GM18498 (cell line): Measurements from ENCODE around the gene USP20.

Source experiments
- ATAC-seq: cut with Tn5 transposase; IDR thresholded peaks from one replicate; pipeline ENCODE4 v1.9.1; 2021; ENCODE audit warnings: mild to moderate bottlenecking, moderate library complexity; ENCODE audit not compliant: unreplicated experiment

The USP20 gene

GRCh38 chr9:129874261-129875101 is 39.2 kb downstream of the USP20 start:
- ATAC-seq = no peak

GRCh38 chr9:129875181-129875611 is 39.9 kb downstream of the USP20 start:
- no peak for ATAC-seq

GRCh38 chr9:129875687-129876395 is 40.6 kb downstream of the USP20 start:
- ATAC-seq = no peak

- no peak for ATAC-seq
These were observed 41.6 kb downstream of the USP20 start for GRCh38 chr9:129876815-129877214.

- ATAC-seq = no peak
These were observed 43.0 kb downstream of the USP20 start for GRCh38 chr9:129878291-129878690.

- ATAC-seq = no peak
These were observed 43.9 kb downstream of the USP20 start for GRCh38 chr9:129879103-129879699.

GRCh38 chr9:129879991-129880653 is 44.9 kb downstream of the USP20 start:
- no peak for ATAC-seq

- no peak for ATAC-seq
These were observed 45.6 kb downstream of the USP20 start for GRCh38 chr9:129880654-129881546.

GRCh38 chr9:129881547-129882324 is 46.5 kb downstream of the USP20 start:
- no peak for ATAC-seq

GRCh38 chr9:129884220-129885017 is 49.2 kb downstream of the USP20 start:
- peak; percentile 58 for ATAC-seq

- no peak for ATAC-seq
These were observed 49.9 kb downstream of the USP20 start for GRCh38 chr9:129885018-129885669.

- peak; percentile 29 for ATAC-seq
These were observed 50.4 kb downstream of the USP20 start for GRCh38 chr9:129885670-129886106.

- no peak for ATAC-seq
These were observed 51.2 kb downstream of the USP20 start for GRCh38 chr9:129886226-129887174.

- no peak for ATAC-seq
These were observed 52.4 kb downstream of the USP20 start for GRCh38 chr9:129887334-129888292.

GRCh38 chr9:129888293-129889121 is 53.2 kb downstream of the USP20 start:
- ATAC-seq = peak; percentile 56
